ENCODE results near the gene UBXN7.
"Not testable (repeated sequence)": the region's sequence is repeated elsewhere in the genome, so short reads cannot be mapped to it uniquely, and the experiment has no call there.

The UBXN7 gene

GRCh38 chr3:196314597-196314996 lies 117.6 kb downstream of the UBXN7 start:
- DNase-seq: no peak

GRCh38 chr3:196314086-196314485 lies 118.1 kb downstream of the UBXN7 start:
- not testable (repeated sequence) for DNase-seq

- not testable (repeated sequence) for DNase-seq
Observed at GRCh38 chr3:196302960-196303359, 129.3 kb downstream of the UBXN7 start.

- DNase-seq: not testable (repeated sequence)
Observed at GRCh38 chr3:196302551-196302950, 129.7 kb downstream of the UBXN7 start.

- no peak for DNase-seq
Observed at GRCh38 chr3:196298521-196298920, 133.7 kb downstream of the UBXN7 start.
